KMS-11 (cell line): Measurements from ENCODE around the gene B4GALT2.

ENCODE experiments used
- H2AFZ ChIP-seq: fragments of 200-600 bp; sonication (generic); 2 replicates; pipeline ENCODE4 v1.6.1; 2016; ENCODE audit warnings: antibody characterized with exemption, mixed run types, low read depth
- H3K27ac ChIP-seq: fragments of 200-600 bp; sonication (generic); 2 replicates; pipeline ENCODE4 v1.6.1; 2016; ENCODE audit warnings: mild to moderate bottlenecking, mixed run types
- H3K27me3 ChIP-seq: fragments of 200-600 bp; sonication (generic); 2 replicates; pipeline ENCODE4 v1.6.1; 2017; ENCODE audit warnings: mild to moderate bottlenecking, low read depth, mixed run types, moderate library complexity; ENCODE audit not compliant: insufficient read depth
- H3K36me3 ChIP-seq: fragments of 200-600 bp; sonication (generic); 2 replicates; pipeline ENCODE4 v1.6.1; 2017; ENCODE audit warnings: mild to moderate bottlenecking, mixed run types; ENCODE audit not compliant: insufficient read depth
- H3K4me1 ChIP-seq: fragments of 200-600 bp; sonication (generic); 2 replicates; pipeline ENCODE4 v1.6.1; 2016; ENCODE audit warnings: mild to moderate bottlenecking, low read depth, mixed run types; ENCODE audit not compliant: poor library complexity, severe bottlenecking
- H3K4me2 ChIP-seq: fragments of 200-600 bp; sonication (generic); 2 replicates; pipeline ENCODE4 v1.7.0; 2016; ENCODE audit warnings: mild to moderate bottlenecking, mixed run types
- H3K4me3 ChIP-seq: fragments of 200-600 bp; sonication (generic); IDR thresholded peaks from 2 replicates; pipeline ENCODE4 v1.6.1; 2017; ENCODE audit warnings: low read depth, low read length, mixed read lengths; ENCODE audit not compliant: insufficient read depth
- H3K79me2 ChIP-seq: fragments of 200-600 bp; sonication (generic); 2 replicates; pipeline ENCODE4 v1.6.1; 2016; ENCODE audit warnings: low read depth, mixed run types; ENCODE audit not compliant: insufficient read depth
- H3K9ac ChIP-seq: fragments of 200-600 bp; sonication (generic); 2 replicates; pipeline ENCODE4 v1.6.1; 2016; ENCODE audit warnings: mild to moderate bottlenecking, mixed run types
- H4K20me1 ChIP-seq: fragments of 200-600 bp; sonication (generic); 2 replicates; pipeline ENCODE4 v1.6.1; 2016; ENCODE audit warnings: mild to moderate bottlenecking, mixed run types; ENCODE audit not compliant: insufficient read depth
- TF ChIP-seq, protein P1 (sequence below): fragments of 200-600 bp; sonication (generic); conservative IDR thresholded peaks from 2 replicates; pipeline ENCODE4 v1.6.1; 2017; ENCODE audit warnings: low read depth, mild to moderate bottlenecking, antibody characterized with exemption, low read length, moderate library complexity, mixed read lengths

The B4GALT2 gene

GRCh38 chr1:44012404-44012803, 33.4 kb downstream of the B4GALT2 start:
- Histone ChIP-seq H3K27ac (no peak overlapping the region), H3K36me3 (no peaks in the 10 kb centered on the region), H3K4me1 (no peaks in the 10 kb centered on the region), H3K4me3 (no peak overlapping the region), H4K20me1 (no peaks in the 10 kb centered on the region), H3K27me3 (no peaks in the 10 kb centered on the region), H3K79me2 (no peaks in the 10 kb centered on the region), H3K4me2 (no peak overlapping the region), H2AFZ (no peak overlapping the region), H3K9ac (no peak overlapping the region)
- TF ChIP-seq, protein P1, sequence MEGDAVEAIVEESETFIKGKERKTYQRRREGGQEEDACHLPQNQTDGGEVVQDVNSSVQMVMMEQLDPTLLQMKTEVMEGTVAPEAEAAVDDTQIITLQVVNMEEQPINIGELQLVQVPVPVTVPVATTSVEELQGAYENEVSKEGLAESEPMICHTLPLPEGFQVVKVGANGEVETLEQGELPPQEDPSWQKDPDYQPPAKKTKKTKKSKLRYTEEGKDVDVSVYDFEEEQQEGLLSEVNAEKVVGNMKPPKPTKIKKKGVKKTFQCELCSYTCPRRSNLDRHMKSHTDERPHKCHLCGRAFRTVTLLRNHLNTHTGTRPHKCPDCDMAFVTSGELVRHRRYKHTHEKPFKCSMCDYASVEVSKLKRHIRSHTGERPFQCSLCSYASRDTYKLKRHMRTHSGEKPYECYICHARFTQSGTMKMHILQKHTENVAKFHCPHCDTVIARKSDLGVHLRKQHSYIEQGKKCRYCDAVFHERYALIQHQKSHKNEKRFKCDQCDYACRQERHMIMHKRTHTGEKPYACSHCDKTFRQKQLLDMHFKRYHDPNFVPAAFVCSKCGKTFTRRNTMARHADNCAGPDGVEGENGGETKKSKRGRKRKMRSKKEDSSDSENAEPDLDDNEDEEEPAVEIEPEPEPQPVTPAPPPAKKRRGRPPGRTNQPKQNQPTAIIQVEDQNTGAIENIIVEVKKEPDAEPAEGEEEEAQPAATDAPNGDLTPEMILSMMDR: no peak

DNA sequence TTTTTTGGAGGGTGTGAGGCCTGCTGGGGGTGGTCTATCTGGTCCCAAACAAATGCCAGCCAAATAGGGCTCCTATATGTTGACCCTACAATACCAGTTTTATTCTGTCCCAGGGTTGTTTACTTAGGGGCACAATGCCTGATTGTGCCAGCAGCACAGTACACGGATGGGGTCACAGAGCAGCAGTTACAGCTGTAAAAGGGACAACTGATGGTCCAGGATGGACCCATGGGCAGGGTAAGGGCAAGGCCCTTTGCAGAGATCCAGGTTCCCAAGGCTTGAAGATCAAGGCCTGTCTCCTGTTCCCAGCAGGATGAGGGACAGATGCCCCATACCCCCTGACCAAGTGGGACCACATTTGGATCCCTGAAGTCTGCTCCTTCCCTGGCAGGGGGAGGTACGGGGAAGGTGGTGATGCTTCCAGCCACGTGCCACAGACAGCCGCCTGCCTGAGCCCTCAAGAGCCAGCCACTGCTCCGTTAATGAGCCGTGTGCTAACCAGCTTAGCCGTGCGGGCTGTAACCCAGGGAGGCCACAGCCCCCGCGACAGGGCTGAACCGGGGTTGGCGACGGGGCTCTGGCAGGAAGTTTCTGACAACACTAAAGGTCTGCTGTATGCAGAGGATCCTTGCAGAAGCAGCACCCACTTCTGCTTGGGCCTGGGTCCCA, 34.1 kb downstream of the B4GALT2 start:
- no peaks in the 10 kb centered on the region for H3K36me3 ChIP-seq
- H3K9ac ChIP-seq: no peak overlapping the region
- H3K4me3 ChIP-seq: no peak overlapping the region
- no peaks in the 10 kb centered on the region for H3K79me2 ChIP-seq
- H2AFZ ChIP-seq: no peak overlapping the region
- H4K20me1 ChIP-seq: no peaks in the 10 kb centered on the region
- no peaks in the 10 kb centered on the region for H3K27me3 ChIP-seq
- no peak overlapping the region for H3K4me2 ChIP-seq
- no peaks in the 10 kb centered on the region for H3K4me1 ChIP-seq
- no peak overlapping the region for H3K27ac ChIP-seq
- TF ChIP-seq, protein P1: no peak

DNA sequence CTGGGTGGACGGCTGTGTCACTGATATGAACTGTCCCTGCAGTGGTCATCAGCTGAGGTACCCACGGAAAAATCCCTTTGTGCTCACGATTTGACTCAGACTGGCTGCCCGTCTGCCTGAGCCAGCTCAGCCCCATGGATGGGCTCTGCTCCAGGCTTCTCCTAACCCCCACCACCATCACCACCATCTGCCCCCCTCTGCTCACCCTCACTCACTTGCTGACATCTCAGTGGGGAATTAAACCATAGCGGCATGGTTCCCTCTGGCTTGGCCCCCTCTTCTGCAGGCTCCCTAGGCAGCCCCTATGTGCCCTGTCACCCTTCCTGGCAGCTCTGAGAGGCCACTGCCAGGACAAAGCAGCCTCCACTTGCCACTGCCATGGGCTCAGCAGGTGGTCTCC, 34.9 kb downstream of the B4GALT2 start:
- no peak overlapping the region for H3K4me3 ChIP-seq
- no peak overlapping the region for H3K27ac ChIP-seq
- H3K79me2 ChIP-seq: no peaks in the 10 kb centered on the region
- no peaks in the 10 kb centered on the region for H4K20me1 ChIP-seq
- no peaks in the 10 kb centered on the region for H3K36me3 ChIP-seq
- H3K9ac ChIP-seq: no peak overlapping the region
- no peak overlapping the region for H2AFZ ChIP-seq
- H3K4me1 ChIP-seq: no peaks in the 10 kb centered on the region
- TF ChIP-seq, protein P1: no peak
- no peaks in the 10 kb centered on the region for H3K27me3 ChIP-seq
- no peak overlapping the region for H3K4me2 ChIP-seq

- Histone ChIP-seq H3K9ac (no peak overlapping the region), H3K36me3 (no peaks in the 10 kb centered on the region), H3K4me1 (no peaks in the 10 kb centered on the region), H3K4me2 (no peak overlapping the region), H3K79me2 (no peaks in the 10 kb centered on the region), H3K27ac (no peak overlapping the region), H3K27me3 (no peaks in the 10 kb centered on the region), H4K20me1 (no peaks in the 10 kb centered on the region), H3K4me3 (no peak overlapping the region), H2AFZ (no peak overlapping the region)
- TF ChIP-seq, protein P1: no peak
Measured at GRCh38 chr1:44014365-44015104, 35.5 kb downstream of the B4GALT2 start.
